HepG2 (cell line): ENCODE data around the gene WNT5A. TPM values are rescaled to one million over a fixed set of nuclear protein-coding genes. Genes with fewer than 3 reads are reported as not detected.

Experiments used
- ATAC-seq: fragments of 200-7000 bp; cut with Tn5 transposase; 3 replicates; pipeline ENCODE4 v1.9.1; 2020; ENCODE audit warnings: mild to moderate bottlenecking, moderate library complexity
- BruUV-seq: library from RNA; stranded (reverse); fragments of 400-500 nt; replicated peaks from 2 replicates; lab custom pipeline; 2021; lab: Mats Ljungman, UMichigan
- CTCF ChIA-PET: fragments of 300-600 bp; formaldehyde crosslinking; extraction: SDS; loops from one replicate; lab custom pipeline; 2021; ENCODE audit warnings: low total read pairs, inconsistent platforms, low intra/inter-chr PET ratio; lab: Yijun Ruan, JAX
- POLR2A ChIA-PET: fragments of 350-600 bp; sonication (Branson Sonifier 250); formaldehyde crosslinking; loops from one replicate; lab custom pipeline; 2020; ENCODE audit warnings: antibody characterized with exemption, inconsistent platforms; lab: Yijun Ruan, JAX
- DNase-seq: peaks from one replicate; pipeline ENCODE4 v3.0.0-alpha.2; 2015; ENCODE audit warnings: low spot score
- FAIRE-seq: peaks from 3 replicates; lab custom pipeline; 2011; peaks lifted over from hg19 to GRCh38; lab: Jason Lieb, UNC
- H2AFZ ChIP-seq: one replicate; pipeline ENCODE4 v1.6.1; 2011; ENCODE audit warnings: low read length, inconsistent platforms
- H3K27ac ChIP-seq: fragments of 300-600 bp; 3 replicates; pipeline ENCODE4 v1.8.0; 2011; ENCODE audit warnings: mixed run types, mild to moderate bottlenecking, mixed read lengths, low read length, inconsistent platforms; ENCODE audit not compliant: insufficient read depth; ENCODE audit errors: extremely low read length
- H3K27me3 ChIP-seq, 2 experiments: fragments of 200-600 bp in 1 of 2; 2 replicates in 1 of 2; 3 replicates in 1 of 2; pipeline versions ENCODE4 v1.6.0 to v1.8.0; 2011; ENCODE audit warnings: low read length in 2 of 2, mild to moderate bottlenecking in 2 of 2, moderate library complexity in 2 of 2, inconsistent platforms in 1 of 2; ENCODE audit not compliant: insufficient read depth in 2 of 2, control insufficient read depth in 1 of 2
- H3K36me3 ChIP-seq, 2 experiments: fragments of 200-600 bp in 1 of 2; replicated peaks in 1 of 2; 2 replicates in 1 of 2; 3 replicates in 1 of 2; pipeline versions ENCODE4 v1.5.1 to v1.8.0; 2011; ENCODE audit warnings: low read length in 2 of 2, inconsistent platforms in 1 of 2; ENCODE audit not compliant: insufficient read depth in 2 of 2, control insufficient read depth in 1 of 2
- H3K4me1 ChIP-seq: 2 replicates; pipeline ENCODE4 v1.5.1; 2012; ENCODE audit warnings: low read length, inconsistent platforms; ENCODE audit not compliant: insufficient read depth
- H3K4me2 ChIP-seq: 2 replicates; pipeline ENCODE4 v1.6.0; 2011; ENCODE audit warnings: low read depth, low read length, inconsistent platforms
- H3K4me3 ChIP-seq, 3 experiments: fragments of 200-600 bp in 1 of 3; sonication (generic), shearing (Covaris generic) in 1 of 3; replicated peaks in 1 of 3; 2 replicates each; pipeline ENCODE4 v1.5.1; 2011 to 2016; ENCODE audit warnings: low read length in 3 of 3, inconsistent platforms in 2 of 3, low read depth in 2 of 3, mild to moderate bottlenecking in 2 of 3, control low read depth in 1 of 3, mixed read lengths in 1 of 3; ENCODE audit not compliant: insufficient read depth in 1 of 3
- H3K79me2 ChIP-seq: one replicate; pipeline ENCODE4 v1.6.1; 2011; ENCODE audit warnings: low read length, inconsistent platforms; ENCODE audit not compliant: insufficient read depth
- H3K9ac ChIP-seq: 2 replicates; pipeline ENCODE4 v1.6.0; 2011; ENCODE audit warnings: mild to moderate bottlenecking, low read depth, low read length, inconsistent platforms; ENCODE audit not compliant: insufficient read depth
- H3K9me3 ChIP-seq: 2 replicates; pipeline ENCODE4 v1.5.1; 2012; ENCODE audit warnings: mild to moderate bottlenecking, low read length
- H4K20me1 ChIP-seq: 2 replicates; pipeline ENCODE4 v1.6.0; 2011; ENCODE audit warnings: inconsistent platforms, mild to moderate bottlenecking, low read length, moderate library complexity; ENCODE audit not compliant: insufficient read depth
- AKNA ChIP-seq: sonication (generic); formaldehyde crosslinking; IDR thresholded peaks from 2 replicates; pipeline ENCODE4 v1.4.0; 2020; ENCODE audit warnings: missing genetic modification reagents, borderline replicate concordance
- DDIT3 ChIP-seq: sonication (generic); formaldehyde crosslinking; IDR thresholded peaks from 2 replicates; pipeline ENCODE4 v1.4.0; 2020; ENCODE audit warnings: mild to moderate bottlenecking, missing genetic modification reagents
- DMTF1 ChIP-seq: sonication (generic); formaldehyde crosslinking; IDR thresholded peaks from 2 replicates; pipeline ENCODE4 v1.4.0; 2020; ENCODE audit warnings: mild to moderate bottlenecking, missing genetic modification reagents
- HNRNPLL ChIP-seq: fragments of 200-400 bp; formaldehyde crosslinking; IDR thresholded peaks from 2 replicates; pipeline ENCODE4 v1.6.1; 2017; ENCODE audit warnings: mild to moderate bottlenecking, low read depth, low read length; ENCODE audit not compliant: poor library complexity, severe bottlenecking
- LCORL ChIP-seq, 2 experiments: fragments of 450-650 bp in 1 of 2; sonication (generic) in 1 of 2; formaldehyde crosslinking in 1 of 2; IDR thresholded peaks; 2 replicates each; pipeline versions ENCODE4 v1.5.0 to v1.6.1; 2017 to 2020; ENCODE audit warnings: antibody characterized with exemption in 1 of 2, missing genetic modification reagents in 1 of 2
- MAX ChIP-seq: IDR thresholded peaks from 2 replicates; pipeline ENCODE4 v1.6.1; 2012; ENCODE audit warnings: inconsistent platforms
- NBN ChIP-seq: fragments of 450-650 bp; conservative IDR thresholded peaks from 2 replicates; pipeline ENCODE4 v1.6.1; 2017
- NFE2 ChIP-seq: sonication (generic); formaldehyde crosslinking; IDR thresholded peaks from 2 replicates; pipeline ENCODE4 v1.4.0; 2020; ENCODE audit warnings: missing genetic modification reagents
- TAF1 ChIP-seq: sonication (generic); formaldehyde crosslinking; IDR thresholded peaks from 2 replicates; pipeline ENCODE4 v1.4.0; 2020; ENCODE audit warnings: missing genetic modification reagents
- ZC3H13 ChIP-seq: sonication (generic); formaldehyde crosslinking; IDR thresholded peaks from 2 replicates; pipeline ENCODE4 v1.8.1; 2023; ENCODE audit warnings: mild to moderate bottlenecking, missing genetic modification reagents, moderate library complexity
- ZNF205 ChIP-seq: IDR thresholded peaks from 2 replicates; pipeline ENCODE4 v1.6.1; 2018; ENCODE audit warnings: missing biosample characterization, missing genetic modification reagents
- ZNF597 ChIP-seq: sonication (generic); formaldehyde crosslinking; IDR thresholded peaks from 2 replicates; pipeline ENCODE4 v1.5.0; 2020; ENCODE audit warnings: missing genetic modification reagents
- ZNF775 ChIP-seq: sonication (generic); formaldehyde crosslinking; IDR thresholded peaks from 2 replicates; pipeline ENCODE4 v1.4.0; 2020; ENCODE audit warnings: missing genetic modification reagents, mild to moderate bottlenecking, moderate library complexity, borderline replicate concordance
- WGBS: methylation state at CpG from one replicate; pipeline ENCODE4 v1.1.6; 2017; ENCODE audit warnings: low lambda C conversion rate; 5-methylcytosine and 5-hydroxymethylcytosine counted together
- in situ Hi-C: cut with HindIII; loops from 2 replicates; pipeline ENCODE4 v1.10.0; 2017; ENCODE audit warnings: low pct_unique_long_range_greater_than_20kb; ENCODE audit not compliant: extremely low pct_ligation_motif_present
- intact Hi-C: fragments of 100-400 bp; cut with micrococcal nuclease; formaldehyde crosslinking; loops from one replicate; pipeline ENCODE4 v1.10.0; 2022; ENCODE audit not compliant: unreplicated experiment
- polyA plus RNA-seq, 8 experiments: library from polyadenylated mRNA; depleted of rRNA in 3 of 8; stranded (reverse) in 7 of 8; unstranded in 1 of 8; fragments of >200 nt; fragmentation: Illumina TruSeq in 4 of 8; extraction: Trizol in 4 of 8; gene quantifications; 2 replicates each; pipeline versions ENCODE4 v1.2.1 to v1.2.3, GENCODE V29; 2011 to 2016; ENCODE audit warnings: low read depth in 4 of 8, missing spikeins in 1 of 8, mixed read lengths in 1 of 8; ENCODE audit not compliant: insufficient read depth in 1 of 8
- total RNA-seq, 5 experiments: library from RNA; depleted of rRNA; stranded (reverse); fragments of >200 nt; fragmentation: Illumina TruSeq; extraction: Trizol; gene quantifications; 2 replicates each; pipeline ENCODE4 v1.2.3, GENCODE V29; 2016; ENCODE audit warnings: low read depth in 1 of 5

Gene WNT5A
- total and polyA plus RNA-seq, 2 of the 13 experiments (the other 11 are each of a cell fraction or from before 2014, with no cell fraction given) = not detected

GRCh38 chr3:55461896-55462295 lies 25.2 kb downstream of the WNT5A start:
- Histone ChIP-seq H3K79me2 (no peaks in the 10 kb centered on the region), H4K20me1 (no peaks in the 10 kb centered on the region), H3K9me3 (no peaks in the 10 kb centered on the region), H3K27me3 (no peaks in the 10 kb centered on the region), H2AFZ (no peak overlapping the region), H3K36me3 (no peaks in the 10 kb centered on the region)
- ATAC-seq (no peak), FAIRE-seq (no peak)
- ChIA-PET CTCF (no interaction called here), POLR2A (no interaction called here)
- no TSS peak for BruUV-seq
- intact Hi-C loops (no loop called here), in situ Hi-C loops (no loop called here)
- no peak for TF ChIP-seq ZNF597 (CRISPR knock-in tag)
- TF ChIP-seq ZNF205 = no peak
- no peak for TF ChIP-seq MAX
- no peak for TF ChIP-seq NFE2 (CRISPR knock-in tag)
- no peak for TF ChIP-seq ZNF775 (CRISPR knock-in tag)
- TF ChIP-seq TAF1 (CRISPR knock-in tag) = no peak
- no peak for TF ChIP-seq AKNA (CRISPR knock-in tag)
- TF ChIP-seq HNRNPLL = no peak
- TF ChIP-seq ZC3H13 = no peak
- no peak for TF ChIP-seq LCORL (IDR thresholded peaks at IDR 0.05)
- no peak for TF ChIP-seq LCORL (CRISPR knock-in tag; IDR thresholded peaks at IDR 0.05)
- TF ChIP-seq NBN = no peak
- no peak for TF ChIP-seq DDIT3 (CRISPR knock-in tag)
- no peak for TF ChIP-seq DMTF1 (CRISPR knock-in tag)
- TF ChIP-seq, all 625 proteins: peak for 0
- Histone ChIP-seq H3K27ac (no peak overlapping the region), H3K9ac (no peak overlapping the region), H3K4me2 (no peak overlapping the region), H3K4me3 (no peak overlapping the region), H3K4me1 (no peaks in the 10 kb centered on the region)
- 0% methylated on average over 1 of the region's 1 CpG for WGBS
- DNase-seq = no peak
